ENCODE data around the gene KYAT1.

KYAT1 gene

GRCh38 chr9:128881884-128882676 lies at the start of gene KYAT1, which contains the start of gene LRRC8A:
Gene KYAT1 (minus strand): TSS chr9:128881950. CDS start chr9:128845405, 36,545 bp downstream.
Gene LRRC8A (plus strand): TSS chr9:128882133. CDS start chr9:128907165, 25,032 bp downstream.
- DNase-seq (ENCODE audit: low read depth, low spot score): peak; percentile 90

DNA sequence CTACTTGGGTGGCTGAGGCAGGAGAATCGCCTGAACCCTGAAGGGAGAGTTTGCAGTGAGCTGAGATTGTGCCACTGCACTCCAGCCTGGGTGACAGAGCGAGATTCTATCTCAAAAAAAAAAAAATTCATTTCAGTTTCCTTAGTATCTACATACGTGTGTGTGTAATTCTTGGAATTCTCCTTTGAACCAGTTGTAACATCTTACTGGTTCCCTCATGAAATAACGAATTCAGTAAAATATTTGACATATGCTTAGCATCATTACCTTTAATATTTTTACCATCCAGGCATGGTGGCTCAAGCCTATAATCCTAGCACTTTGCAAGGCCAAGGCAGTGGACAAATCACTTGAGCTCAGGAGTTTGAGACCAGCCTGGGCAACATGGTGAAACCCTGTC lies 47.8 kb upstream of the KYAT1 start:
- DNase-seq (ENCODE audit: low read depth, low spot score): no peak

DNA sequence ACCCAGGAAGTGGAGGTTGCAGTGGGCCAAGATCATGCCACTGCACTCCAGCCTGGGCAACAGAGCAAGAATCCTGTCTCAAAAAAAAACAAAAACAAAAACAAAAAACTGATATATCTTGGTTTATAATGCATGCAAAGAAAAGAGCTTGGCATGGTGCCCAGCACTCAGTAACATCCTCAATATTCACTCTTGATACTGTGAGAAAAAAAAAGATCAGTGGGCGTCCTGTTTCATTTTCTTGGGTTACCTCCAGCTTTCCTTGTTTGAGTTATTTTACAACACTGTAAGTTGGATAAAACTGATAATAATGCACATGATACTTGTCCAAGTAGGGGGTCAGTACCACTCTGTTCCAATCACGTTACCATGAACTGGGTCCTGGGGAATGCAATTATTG lies 46.9 kb upstream of the KYAT1 start:
- DNase-seq (ENCODE audit: low read depth, low spot score): no peak

DNA sequence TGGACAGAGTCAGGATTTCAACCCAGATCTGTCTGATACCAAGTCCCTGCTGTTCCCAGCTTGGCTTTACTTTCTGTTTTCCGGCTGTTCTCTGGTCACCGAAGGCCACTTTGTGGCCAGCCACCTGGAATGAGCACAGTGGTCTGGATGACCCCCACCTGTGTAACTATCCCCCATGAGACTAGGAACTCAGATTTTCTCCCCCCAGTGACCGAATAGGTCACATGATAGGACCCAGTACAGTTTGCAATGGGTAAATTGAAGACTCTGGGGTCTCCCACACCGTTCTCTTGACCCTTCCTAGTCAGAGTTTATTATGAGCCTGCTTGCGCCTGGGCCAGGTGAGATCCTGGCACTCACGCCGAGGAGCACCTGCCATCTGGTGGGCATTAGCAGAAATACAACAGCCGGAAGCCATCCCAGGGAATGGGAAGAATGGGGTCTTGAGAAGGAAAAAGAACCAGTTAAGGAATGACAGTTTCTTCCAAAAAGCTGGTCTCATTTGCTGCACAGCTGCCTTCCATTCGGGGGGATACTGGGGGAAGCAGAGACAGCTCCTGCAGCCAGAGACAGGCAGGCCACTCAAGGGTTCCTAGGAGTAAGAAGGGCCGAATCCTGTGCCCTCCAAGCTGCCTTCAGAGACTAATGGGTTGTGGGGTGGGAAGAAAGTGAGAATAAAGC lies 46.1 kb upstream of the KYAT1 start:
- no peak for DNase-seq (ENCODE audit: low read depth, low spot score)

DNA sequence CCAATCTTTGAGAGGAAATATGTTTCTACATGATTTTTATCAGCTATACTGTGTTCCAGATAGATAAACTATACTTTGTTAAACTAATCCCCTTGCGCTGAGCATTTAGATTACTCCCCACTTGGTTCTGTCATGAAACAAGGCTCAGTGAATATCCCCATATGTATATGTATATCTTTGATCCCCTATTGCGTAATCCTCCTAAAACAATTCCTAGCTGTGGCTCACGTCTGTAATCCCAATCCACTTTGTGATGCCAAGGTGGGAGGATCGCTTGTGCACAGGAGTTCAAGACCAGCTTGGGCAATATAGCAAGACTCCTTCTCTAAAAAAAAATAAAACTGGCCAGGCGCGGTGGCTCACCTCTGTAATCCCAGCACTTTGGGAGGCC lies 41.7 kb upstream of the KYAT1 start:
- DNase-seq (ENCODE audit: low read depth, low spot score): no peak

DNA sequence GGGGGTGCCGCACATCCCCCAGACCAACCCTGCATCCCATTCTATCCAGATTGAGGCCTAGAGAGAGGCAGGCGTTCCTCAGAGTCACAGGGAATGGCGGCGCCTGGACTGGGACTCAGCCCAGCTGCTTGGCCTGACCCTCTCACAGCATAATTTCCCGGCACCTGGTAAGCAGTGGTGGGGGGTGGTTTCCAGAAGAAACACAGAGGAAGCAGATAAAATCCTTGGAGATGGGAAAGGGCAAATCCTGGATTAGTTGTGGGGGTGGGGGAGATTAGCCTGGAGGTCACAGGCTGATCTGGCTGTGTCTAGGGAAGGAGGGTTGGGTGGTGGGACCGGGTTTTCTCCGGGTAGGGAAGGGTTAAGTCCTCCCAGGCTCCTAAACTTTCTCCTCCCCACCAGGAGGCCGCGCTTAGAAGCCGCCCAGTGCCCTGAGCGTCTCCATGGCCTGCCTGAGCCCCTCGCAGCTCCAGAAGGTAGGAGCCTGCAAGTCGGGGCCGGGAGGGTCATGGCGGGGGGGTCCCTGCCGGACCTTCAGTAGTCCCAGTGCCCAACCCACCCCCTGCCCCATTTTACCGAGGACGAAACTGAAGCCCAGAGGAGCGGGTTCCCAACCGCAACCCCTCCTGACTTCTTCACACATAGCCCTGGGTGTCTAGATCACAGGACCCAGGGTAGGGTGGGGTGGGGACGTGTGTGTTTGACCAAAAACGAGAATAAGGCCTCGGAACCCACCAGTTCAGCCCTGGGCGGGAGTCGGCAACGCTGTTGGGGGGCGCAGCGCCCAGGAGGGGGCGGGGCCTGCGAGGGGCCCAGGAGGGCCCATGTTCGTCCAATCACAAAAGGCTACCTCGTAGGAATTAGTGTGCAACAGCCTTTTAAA lies 40.4 kb upstream of the KYAT1 start:
- DNase-seq (ENCODE audit: low read depth, low spot score): no peak

- DNase-seq (ENCODE audit: low read depth, low spot score): no peak
Observed at GRCh38 chr9:128920381-128921058, 38.8 kb upstream of the KYAT1 start, which contains the start of gene PHYHD1. Gene PHYHD1 (plus strand): TSS chr9:128920982. CDS start chr9:128922324, 1,342 bp downstream.

- DNase-seq (ENCODE audit: low read depth, low spot score): no peak
Observed at GRCh38 chr9:128919402-128920089, 37.8 kb upstream of the KYAT1 start.

- DNase-seq (ENCODE audit: low read depth, low spot score): no peak
Observed at GRCh38 chr9:128918921-128919320, 37.2 kb upstream of the KYAT1 start.

GRCh38 chr9:128917151-128917849 lies 35.5 kb upstream of the KYAT1 start:
- peak; percentile 44 for DNase-seq (ENCODE audit: low read depth, low spot score)

- DNase-seq (ENCODE audit: low read depth, low spot score): no peak
Observed at GRCh38 chr9:128916745-128917144, 35.0 kb upstream of the KYAT1 start.

GRCh38 chr9:128916204-128916603 lies 34.5 kb upstream of the KYAT1 start:
- DNase-seq (ENCODE audit: low read depth, low spot score): no peak

GRCh38 chr9:128913995-128914772 lies 32.4 kb upstream of the KYAT1 start:
- DNase-seq (ENCODE audit: low read depth, low spot score): no peak

DNA sequence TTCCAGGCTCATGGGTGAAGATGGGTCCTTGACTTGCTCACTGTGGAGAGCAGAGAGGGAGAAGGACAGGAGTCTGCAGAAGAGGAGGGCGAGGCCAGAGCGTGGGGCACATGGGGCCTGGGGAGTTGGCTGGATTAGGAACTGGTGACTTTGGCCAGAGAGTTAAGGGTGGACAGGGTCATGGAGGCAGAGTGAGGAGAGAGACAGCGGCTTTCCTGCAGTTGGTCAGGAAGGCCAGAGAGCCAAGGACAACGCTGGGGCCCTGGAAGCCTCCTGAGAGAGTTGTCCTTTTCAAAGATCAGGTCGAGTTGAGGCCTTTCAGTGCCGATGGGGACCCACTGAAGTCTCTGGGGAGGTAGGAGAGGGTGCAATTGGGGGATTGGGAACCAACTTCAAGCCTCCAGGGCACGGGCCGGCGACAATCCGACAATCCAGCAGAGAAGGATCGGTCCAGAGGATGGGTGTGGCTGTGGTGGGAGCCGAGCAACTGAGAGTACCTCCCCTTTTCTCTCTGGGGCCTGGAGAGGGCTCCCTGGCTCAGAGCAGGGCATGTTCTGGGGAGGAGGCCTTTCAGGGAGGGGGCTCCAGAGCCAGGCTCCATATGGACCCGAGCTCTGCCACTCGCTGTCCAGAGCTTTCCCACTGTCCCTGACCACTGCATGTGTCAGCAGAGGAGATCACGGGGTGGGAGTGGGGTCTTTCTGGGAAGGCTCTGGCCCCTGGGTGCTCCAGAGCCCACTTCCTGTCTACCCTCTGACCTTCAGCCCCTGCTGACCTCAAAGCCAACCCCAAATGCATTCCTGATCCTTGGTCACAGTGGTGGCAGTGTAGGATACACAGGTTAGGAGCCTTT lies 31.5 kb upstream of the KYAT1 start:
- DNase-seq (ENCODE audit: low read depth, low spot score): no peak

DNA sequence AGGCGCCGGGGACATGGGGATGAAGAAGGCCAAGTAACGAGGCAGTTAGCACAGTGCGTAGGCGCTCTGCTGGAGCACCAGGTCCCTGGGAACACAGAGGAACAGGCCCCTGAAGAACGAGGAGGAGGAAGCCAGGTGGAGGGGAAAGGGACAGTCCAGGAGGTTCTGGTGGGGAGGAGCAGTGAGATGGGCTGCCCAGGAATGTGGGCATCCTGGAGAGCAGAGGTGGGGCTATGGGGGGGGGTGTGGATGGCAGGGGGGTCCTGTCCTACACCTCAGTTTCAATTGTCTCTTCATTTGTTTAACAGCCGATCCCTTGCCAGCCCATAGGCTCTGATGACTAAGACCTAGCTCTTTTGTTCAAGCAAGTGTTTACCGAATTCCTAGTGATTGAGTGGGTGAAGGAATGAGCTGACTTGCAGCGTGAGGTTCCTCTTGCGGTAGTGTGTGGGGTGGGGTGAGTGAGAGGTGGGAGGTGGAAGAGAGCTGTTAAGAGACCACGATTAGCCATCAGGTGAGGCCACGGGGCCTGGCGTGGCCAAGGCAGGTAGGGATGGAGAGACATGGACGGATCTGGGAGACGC lies 30.6 kb upstream of the KYAT1 start:
- no peak for DNase-seq (ENCODE audit: low read depth, low spot score)

DNA sequence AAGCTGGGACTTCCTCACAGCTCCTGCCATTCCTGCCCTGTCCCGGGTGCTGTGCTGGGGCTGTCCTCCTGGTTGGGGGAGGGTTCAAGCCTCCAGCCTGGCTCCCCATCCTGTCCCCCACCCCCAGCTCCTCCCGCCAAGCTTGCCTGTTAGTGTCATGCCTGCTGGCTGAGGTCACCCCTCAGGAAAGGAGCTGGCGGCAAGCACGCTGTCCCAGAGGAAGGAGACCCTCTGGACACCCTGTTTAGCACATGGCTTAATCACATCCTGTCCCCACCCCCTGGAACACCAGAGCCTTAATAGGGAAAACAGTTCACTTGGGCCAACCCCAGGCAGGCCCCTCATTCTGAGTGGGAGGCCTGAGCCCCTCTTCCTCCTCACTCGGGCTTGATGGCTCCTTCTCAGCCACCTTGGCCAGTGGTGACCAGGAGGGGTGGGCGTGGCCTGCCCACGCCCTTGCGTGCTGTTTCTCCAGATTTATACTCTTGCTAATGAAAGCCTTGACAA lies 29.8 kb upstream of the KYAT1 start:
- DNase-seq (ENCODE audit: low read depth, low spot score): no peak

GRCh38 chr9:128910906-128911305 lies 29.2 kb upstream of the KYAT1 start:
- no peak for DNase-seq (ENCODE audit: low read depth, low spot score)

DNA sequence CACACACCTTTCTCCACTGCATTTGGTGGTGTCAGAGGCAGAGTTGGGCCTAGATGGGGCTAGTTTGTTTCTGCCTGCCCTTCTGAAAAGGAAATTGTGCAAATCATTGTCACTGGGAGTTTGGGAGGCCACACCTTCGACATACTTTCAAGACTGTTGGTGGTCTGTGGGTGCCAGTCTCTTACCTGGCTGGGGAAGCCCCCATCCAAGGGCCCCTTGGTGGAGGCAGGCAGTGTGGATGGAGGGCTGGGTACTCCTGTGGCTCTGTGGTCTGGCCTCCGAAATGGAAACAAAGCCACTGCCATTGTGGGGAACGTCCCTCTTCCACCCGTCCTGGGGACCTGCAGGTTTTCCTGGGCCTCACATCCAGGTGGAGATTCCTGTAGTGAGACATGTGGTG lies 28.1 kb upstream of the KYAT1 start:
- no peak for DNase-seq (ENCODE audit: low read depth, low spot score)

Measured in smooth muscle cell of the brain vasculature (primary cell).